ENCODE data around the gene COL23A1.

Gene COL23A1

DNA sequence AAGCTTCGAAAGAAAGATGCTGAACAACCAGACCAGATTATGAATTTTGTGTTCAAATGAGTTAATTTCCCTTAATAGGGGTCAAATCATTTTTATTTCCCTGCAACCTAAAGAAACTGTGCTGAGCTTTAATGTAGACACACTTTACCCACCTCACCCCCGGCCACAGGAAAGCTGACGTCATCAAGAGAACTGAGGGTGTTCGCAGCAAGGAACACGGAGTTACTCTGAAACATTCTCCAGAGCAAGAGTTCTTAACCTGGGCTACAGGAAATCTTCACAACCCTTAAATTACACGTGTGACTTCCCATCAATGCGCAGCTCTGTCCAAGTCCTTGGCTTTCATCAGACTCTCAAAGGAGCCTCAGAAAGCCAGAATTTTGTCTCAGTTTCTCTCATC, 116.3 kb downstream of the COL23A1 start:
- DNase-seq: no peak

DNA sequence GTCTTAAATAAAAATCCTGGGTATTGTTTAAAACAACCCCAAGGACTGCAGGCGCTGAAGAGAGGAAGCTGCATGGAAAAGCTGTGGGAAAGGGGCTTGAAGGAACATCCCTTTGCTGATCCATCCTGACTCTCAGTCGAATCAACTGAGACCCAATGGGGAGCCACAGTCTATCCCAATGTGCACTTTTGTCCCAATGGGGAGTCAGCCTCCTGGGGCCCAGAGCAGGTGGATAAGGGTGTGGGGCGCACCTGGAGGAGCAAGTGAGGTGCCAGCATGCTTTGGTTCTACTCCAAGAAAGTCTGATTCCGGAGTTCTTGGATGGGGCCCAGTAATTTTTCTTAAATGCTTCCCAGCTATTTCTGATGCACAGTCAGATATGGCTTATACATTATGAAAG, 118.1 kb downstream of the COL23A1 start:
- no peak for DNase-seq

DNA sequence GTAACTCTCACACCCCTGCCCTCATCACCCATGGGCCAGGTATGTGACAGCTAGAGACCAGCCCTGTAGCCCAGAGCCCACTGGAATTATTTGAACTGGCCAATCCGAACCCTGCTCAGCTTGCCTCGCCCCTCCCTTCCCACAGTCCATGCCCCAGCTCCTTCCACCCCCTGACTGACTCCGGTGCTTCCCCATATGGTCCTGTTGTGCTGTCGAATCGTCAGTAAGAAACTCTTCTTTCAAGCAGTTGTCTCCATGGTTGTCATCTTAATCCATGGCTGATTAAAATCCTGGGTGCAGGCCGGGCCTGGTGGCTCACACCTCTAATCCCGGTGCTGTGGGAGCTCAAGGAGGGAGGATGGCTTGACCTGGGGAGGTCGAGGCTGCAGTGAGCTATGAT, 118.5 kb downstream of the COL23A1 start:
- DNase-seq: no peak

DNA sequence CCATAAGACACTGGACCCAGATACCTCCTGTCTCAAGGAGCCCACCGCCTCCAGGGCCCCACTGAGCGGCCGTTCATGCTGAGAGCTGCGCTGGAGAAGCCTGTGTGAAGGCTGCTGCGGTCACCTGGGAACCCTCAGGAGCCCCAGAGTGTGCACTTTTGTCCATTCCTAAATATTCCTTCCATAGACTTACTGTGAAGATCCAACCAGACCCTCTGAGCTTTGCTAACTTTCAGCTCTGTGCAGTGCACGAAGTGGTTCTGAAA, 119.5 kb downstream of the COL23A1 start:
- DNase-seq: no peak

DNA sequence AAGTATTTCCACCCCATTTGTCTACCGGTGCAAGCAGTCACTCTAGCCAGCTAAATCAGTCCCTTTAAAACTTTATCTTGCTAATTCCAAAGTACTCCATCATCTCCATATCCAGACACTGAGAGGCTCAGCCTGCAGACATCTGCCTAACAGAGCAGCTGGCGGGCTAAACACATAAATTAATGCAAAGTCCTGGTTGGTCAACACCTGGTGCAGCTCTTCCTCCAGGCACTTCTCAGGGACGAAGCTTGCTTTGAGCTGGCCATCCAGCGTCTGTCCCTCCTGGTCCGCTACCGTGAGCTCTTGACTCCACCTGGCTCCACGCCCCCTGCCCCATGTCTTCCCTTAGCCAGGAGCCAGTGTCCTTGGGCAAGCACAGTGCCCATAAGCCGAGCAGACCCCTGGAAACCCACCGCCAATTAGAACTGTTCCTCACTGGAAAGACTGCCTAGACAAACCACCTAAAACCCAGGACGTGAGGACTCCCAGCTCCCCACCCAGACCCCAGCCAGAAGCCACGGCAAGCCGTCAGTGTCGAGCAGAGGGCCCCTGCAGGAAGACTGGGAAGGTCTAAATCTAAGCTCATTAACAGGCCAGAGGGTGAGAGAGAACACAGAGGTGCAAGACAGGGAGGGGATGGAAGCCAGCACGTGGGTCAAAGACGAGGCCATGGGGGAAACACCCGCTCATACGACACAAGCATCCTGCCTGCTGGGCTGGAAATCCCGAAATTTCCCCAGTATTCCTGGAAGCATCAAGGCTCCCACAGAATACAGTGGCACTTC, 120.0 kb downstream of the COL23A1 start:
- DNase-seq: no peak

DNA sequence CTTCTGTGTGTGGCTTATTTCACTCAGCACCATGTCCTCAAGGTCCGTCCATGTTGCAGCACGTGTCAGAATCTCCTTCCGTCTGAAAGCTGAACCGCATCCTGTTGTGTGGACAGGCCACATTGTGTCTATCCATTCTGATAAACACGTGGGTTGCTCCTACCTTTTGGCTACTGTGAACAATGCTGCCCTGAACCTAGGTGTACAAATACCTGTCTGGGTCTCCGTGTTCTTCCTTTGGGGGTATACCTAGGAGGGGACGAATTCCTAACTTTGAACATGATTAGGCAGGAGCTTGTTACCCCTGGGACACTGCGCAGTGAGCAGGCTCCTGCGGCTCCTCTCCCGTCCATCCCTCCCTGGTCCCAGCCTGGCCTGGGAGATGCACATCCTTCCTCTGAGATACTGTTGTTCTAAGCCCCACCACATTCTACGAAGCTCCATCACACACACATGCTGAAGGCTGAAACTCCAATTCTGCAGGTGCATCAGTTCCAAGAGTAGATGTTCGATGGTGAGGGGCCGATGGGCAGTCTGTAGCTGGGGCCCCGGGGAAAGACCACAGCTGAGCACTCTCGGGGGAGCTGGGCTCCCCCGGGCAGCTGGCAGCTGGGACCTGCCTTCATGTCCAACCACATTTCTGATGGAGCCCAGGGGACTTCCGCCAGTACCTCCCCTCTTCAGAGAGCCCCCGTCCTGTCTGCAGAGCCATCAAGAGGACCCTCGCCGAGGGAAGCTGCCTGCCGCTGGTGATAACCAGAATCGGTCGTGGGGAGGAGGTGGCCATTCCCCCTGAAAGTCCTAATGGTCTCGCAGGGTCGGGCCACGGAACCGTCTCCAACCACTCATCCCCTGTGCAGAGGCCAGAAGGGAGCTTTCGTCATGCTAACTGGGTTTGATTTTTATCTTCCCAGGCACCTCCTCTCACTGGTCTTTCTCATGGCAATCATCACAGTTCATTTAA, 120.9 kb downstream of the COL23A1 start:
- no peak for DNase-seq

DNA sequence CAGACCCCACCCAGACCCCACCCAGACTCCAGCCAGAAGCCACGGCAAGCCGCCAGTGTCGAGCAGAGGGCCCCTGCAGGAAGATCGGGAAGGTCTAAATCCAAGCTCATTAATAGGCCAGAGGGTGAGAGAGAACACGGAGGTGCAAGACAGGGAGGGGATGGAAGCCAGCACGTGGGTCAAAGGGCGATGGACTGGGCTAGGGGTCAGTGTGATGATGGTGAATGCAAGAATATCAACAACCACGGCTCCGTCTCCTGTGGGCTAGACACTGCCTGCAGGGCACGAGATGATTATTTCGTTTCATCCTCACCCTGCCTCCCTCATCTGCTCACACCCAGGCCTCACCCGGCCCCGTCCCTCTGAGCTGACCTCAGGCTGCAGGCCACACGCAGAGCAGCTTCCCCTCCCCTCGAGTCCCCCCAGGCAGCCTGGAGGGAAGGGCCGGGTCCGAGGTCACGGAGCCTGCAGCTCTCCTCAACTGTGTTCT, 122.0 kb downstream of the COL23A1 start:
- DNase-seq: no peak

DNA sequence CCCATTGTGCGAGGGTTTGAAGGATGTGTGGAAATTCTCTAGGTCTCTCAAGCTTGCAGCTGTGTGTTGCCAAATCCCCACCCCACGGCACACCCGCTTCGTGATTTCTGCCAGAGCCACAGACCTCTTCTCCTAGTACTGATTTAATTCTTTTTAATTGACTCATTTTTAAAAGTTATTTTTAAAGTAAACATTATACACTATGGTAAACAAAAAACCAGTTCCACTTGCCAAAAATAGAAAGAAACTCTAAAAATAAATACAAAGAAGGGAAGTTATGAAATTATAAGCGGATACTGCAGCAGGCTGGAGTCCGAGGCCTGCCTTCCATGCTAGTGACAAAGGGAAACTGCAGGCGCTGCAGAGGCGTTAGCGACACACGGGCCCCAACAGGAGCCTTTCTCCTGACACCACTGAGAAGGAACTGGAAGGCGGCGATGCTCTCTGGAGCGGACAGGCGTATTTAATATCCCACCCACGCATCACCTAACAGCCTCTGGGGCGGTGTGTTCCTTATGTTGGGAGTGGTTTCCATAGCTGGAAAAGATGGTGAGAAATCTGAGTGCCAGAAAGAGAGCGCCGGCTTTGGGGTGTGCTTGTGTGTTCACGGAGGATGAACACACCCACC, 122.5 kb downstream of the COL23A1 start:
- DNase-seq: peak; percentile 64

DNA sequence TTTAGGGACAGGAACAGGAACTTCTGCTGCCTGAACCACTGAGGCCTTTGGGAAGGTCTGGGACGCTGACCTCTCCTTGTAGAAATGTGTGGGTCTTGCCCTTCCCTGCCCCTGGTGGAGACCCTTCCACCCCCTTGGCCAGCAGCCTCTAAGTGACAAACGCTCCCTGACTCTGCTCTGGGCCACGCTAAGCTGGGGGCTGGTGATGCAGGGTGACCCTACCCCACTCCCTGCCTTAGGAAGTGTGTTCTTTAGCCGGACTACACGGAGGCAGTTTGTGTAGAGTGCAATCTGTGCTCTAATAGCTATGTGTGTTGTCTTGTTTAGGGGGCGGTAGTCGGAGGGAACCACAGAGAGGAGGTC, 123.0 kb downstream of the COL23A1 start:
- DNase-seq: no peak

DNA sequence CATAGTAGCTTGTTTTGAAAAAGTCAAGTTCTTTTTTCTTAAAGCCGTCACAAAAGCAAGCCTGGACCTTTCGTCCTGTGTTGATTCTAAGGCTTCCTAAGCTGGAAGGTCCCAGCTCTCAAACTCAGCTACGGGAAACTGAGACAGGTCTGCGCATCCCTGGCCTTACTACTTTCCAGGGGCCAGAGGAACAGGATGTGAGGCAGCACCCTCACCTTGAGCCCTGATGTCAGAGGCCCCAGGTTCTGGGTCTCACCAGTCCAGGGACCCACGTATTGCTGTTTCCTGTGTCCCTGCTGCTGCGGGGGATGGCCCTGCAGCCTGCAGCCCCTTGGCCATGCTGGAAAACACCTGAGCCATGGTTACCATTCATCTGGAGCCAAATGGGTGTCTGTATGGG, 123.9 kb downstream of the COL23A1 start:
- no peak for DNase-seq

DNA sequence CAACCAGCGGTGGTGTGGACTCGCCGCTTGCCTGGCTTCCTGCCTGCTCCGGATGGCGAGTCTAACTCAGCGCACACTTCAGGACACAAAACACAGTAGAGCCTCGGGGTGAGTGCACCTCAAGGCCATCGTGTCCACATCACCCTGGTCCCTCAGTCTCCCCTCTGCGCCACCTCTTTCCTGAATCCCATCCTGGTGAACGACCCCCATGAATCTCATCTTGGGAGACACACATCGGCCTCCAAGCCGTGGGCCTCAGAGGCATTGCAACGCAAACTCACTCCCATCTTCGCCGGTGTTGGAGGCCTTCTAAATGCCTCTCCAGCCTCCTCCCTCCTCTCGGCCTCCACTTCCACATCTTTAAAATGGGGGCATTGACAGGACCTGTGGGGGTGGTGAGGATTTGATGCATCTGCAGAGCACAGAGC, 124.3 kb downstream of the COL23A1 start:
- no peak for DNase-seq

DNA sequence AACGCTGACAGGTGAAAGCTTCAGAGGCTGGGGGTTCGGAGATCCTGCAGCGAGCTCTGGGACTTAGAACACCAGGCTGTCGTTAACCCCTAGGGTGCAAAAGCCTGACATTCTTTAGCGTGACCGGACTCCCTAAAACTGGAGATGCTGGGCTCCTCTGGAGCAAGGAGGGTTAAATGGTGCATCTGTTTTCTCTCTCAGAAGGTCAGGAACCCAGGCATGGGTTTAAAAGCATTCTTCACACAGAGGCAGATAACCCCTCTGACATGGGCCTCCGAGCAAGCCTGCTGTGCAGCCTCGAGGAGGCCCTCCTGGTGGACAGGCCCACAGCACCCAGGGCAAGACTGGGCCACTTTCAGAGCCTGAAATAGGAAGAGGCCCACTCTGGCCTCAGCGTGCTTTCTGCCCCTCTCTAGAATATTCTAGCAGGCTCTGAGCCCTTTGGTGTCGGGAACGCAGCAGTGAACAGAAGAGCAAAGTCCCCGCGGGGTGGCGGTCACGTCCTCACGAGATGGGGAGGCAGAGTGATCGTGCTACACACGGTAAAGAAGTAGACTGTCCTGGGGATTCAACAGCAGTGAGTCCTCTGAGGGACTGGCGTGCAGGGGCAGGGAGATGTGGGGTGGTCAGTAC, 124.8 kb downstream of the COL23A1 start:
- DNase-seq: no peak

DNA sequence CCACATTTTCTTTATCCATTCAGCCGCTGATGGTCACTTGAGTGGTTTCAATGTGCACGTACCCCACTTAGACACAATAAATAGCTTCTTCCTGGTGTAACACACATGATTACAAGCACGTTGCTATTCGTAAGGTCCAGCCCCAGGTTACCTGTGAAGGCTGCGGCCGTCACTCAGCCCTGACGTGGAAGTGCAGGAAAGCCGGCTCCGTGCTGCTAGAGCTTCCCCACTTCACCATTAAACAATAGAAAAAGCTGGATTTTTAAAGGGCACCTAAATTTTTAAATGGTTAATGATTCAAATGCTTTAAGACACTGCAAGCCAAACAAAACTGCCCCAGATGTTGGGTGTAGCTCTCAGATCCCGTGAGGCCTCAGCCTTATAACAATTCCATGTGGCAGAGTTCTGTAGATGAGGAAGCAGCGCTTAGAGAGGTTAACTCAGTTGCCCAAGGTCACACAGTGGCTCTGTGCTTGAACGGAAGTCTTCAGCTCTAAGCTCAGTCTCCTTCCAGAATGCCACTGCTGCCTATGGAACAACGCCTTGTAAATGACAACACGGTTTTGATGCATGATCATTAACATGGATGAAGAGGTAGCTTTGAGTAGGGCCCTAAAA, 125.7 kb downstream of the COL23A1 start:
- no peak for DNase-seq

DNA sequence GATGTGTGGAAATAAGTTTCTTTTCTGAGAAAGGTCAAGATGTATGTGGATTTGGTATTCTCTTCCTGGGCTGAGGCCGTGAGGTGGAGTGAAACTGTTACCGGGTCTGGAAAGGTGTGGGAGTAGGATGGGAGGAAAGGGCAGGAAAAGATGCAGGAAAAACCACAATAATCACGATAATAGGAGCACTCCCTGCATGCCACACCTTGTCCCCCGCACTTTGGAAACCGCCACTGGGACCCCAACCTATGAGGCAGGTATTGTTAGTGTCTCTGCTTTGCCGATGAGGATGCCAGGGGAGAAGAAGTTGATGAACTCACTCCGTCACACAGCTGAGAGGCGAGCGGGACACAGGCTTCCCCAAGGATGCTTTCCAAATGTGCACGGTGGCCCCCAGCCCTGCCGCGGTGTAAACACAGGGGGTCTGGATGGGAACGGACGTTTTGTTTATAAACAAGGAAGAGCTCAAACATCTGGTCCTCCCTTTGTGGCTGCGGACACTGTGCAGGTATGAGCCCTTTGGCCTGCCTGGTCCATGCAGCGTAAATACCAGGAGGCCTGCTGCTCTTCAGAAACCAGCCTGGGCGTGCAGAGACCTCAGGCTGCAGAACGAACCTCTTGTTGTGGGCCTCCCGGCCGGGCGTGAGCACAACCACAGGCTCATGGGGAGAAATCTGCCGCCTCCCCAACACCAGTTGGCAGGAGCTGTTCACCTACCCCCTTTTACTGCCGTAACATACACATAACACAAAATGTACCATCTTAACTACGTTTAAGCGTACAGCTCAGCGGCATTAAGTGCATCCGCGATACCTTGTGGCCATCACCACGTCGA, 126.7 kb downstream of the COL23A1 start:
- DNase-seq: no peak

DNA sequence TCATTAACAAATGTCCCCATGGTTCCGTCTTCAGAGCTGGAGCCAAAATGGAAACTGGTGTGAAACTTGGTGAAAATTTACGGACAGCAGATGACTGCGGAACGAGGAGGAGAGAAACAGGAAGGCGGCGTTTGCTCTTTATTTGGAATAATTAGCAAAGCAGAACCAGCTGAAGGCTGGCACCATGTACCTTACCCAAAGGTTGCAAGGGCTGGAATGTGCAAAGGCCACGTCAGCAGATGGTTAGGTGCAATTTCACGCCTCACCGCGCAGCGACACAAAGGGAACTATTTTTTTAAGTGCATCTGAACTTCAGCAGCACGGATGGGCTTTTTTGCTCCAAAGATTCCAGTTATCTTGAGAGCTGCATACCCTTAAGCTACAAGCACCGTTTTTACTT, 127.4 kb downstream of the COL23A1 start:
- DNase-seq: peak; percentile 33

DNA sequence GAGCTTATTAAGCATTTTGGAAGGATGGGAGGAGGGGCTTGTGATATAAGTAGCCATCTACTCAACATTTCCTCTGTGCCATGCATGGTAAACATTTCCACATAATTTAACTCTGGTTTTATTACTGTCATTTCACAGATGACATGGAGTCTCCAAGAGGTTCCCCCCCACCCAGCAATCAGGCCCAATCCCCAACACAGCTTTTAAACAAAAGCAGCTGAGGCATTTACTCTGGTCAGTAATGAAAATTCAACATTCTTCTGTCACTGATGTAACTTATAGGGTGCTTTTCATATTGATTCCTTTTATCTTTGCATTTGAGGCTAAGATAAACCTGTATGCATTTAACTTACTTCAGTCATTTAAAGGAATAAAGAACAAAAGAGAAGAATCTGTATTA, 128.1 kb downstream of the COL23A1 start:
- no peak for DNase-seq

DNA sequence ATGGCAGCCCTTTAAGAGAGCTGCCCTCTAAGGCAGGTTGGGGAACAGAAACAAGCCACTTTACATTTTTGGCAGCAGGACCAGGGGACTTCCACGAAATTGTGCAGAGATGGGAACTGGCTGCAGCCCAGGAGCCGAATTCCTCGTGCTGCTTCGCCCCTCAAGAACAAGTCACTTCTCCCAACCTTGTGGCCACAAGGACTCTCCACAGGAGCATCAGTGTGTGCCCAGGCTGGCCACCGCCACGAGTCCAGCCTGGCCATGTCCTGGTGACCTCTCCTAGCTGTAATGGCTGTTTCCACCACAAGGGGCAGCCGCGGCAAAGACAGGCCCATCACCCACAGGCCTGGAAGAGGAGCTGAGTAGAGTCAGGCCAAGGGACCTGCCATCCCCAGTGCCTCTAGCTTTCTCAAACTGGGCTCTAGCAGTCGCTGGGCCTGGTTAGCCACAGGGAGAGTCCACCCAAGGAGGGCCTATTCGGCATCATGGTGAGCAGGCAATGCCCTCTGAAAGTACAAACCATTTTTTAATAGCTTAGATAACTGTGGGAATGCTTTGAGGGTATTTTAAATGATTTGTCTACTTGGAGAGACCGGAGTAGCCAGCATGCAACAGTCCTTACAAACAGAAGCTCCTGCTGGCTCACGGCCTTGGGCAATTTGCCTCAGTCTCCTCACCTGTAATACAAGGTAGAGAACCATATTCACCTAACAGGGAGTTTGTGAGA, 129.0 kb downstream of the COL23A1 start:
- peak; percentile 57 for DNase-seq

DNA sequence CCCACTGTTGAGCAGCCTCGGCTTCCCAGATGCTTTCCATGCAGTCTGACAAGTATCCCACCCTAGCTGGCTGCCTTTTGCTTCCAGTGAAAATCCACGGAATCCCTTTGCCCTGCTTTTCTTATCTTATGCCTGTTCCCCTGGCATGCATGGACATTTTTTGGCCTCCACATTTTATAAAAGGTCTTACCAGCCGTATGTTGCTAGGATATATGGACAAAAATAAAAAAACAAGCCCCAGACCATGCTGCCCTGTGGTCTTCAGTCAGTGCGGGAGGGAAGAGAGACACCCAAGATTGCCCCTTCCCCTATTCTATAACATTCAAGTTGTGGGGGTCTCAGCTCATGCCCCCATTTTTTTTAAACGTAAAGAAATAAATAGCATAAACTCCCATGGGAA, 129.6 kb downstream of the COL23A1 start:
- no peak for DNase-seq

DNA sequence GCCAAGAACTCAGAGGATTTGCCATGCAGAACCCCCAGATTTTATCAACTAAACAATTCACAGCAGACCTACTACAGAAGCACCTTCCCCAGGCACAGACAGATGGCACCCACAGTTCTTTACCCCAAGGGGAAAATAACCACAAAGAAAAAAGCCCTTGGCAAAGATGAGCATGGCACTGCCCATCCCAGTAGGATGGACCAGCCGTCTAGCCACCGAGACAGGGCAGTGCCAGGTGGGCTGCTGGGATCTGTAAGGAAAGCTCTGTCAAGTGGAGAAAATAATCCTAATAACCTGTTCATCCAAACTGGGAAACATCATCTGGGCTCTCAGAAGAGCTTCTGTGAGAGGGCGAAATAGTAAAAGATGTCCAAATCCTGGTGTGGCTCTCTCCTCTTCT, 130.0 kb downstream of the COL23A1 start:
- no peak for DNase-seq

DNA sequence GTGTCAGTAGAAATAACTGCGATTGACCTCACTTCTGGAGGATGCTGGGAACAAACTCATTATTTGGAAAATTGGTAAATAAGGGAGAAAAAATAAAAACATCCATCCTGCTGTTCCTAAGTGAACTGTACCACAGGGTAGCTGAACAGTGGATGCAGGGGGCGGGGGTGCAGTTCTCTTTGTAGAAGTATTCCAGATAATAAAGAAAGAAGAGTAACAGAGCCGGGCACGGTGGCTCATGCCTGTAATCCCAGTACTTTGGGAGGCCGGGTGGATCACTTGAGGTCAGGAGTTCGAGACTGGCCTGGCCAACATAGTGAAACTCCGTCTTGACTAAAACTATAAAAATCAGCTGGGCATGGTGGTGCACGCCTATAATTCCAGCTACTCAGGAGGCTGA, 132.1 kb downstream of the COL23A1 start:
- DNase-seq: no peak

DNA sequence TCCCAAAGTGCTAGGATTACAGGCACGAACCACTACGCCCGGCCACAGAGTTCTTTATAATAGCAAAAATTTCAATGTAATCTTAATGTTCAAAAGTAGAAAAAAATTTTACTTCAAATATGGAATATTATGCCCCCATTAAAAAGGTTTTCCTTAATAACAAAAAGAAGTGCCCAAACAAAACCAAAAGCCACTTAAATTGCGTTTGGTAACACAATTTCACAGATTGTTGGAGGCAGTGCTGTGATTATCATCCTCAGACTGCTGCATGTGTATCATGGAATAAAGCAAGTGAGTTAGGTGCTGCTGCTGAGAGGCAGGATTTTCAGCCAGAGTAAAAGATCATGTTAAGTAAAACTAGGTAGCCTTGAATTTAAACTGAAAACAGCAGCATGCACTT, 132.7 kb downstream of the COL23A1 start:
- DNase-seq: no peak
